Gastroesophageal sphincter (tissue), 3 donors: ENCODE data around the gene ENG.

Experiments
- CTCF ChIP-seq, 4 experiments: fragments of 200-600 bp in 2 of 4; fragments of 450-650 bp in 2 of 4; sonication (generic) in 1 of 4; IDR thresholded peaks; one replicate each; pipeline ENCODE4 v1.5.1; 2017 to 2019; ENCODE audit warnings: antibody characterized with exemption in 4 of 4, mild to moderate bottlenecking in 2 of 4, moderate library complexity in 2 of 4
- EP300 ChIP-seq: sonication (generic); formaldehyde crosslinking; IDR thresholded peaks from one replicate; pipeline ENCODE4 v1.6.1; 2017; ENCODE audit warnings: antibody characterized with exemption, mild to moderate bottlenecking
- POLR2A ChIP-seq, 2 donors: fragments of 450-650 bp; IDR thresholded peaks; one replicate each; pipeline ENCODE4 v1.6.1; 2017; ENCODE audit warnings: antibody characterized with exemption in 2 of 2, mild to moderate bottlenecking in 2 of 2, moderate library complexity in 1 of 2
- POLR2AphosphoS5 ChIP-seq: sonication (generic); formaldehyde crosslinking; IDR thresholded peaks from one replicate; pipeline ENCODE4 v1.6.1; 2017; ENCODE audit warnings: antibody characterized with exemption

- TF ChIP-seq CTCF (IDR thresholded peaks at IDR 0.05), result no peak
- no peak for TF ChIP-seq POLR2AphosphoS5
- TF ChIP-seq POLR2A (IDR thresholded peaks at IDR 0.05), result no peak
- TF ChIP-seq EP300, result no peak
These were observed 60.3 kb downstream of the ENG start for GRCh38 chr9:127794001-127794791.
